ENCODE results near the gene PTDSS2.

PTDSS2 gene

DNA sequence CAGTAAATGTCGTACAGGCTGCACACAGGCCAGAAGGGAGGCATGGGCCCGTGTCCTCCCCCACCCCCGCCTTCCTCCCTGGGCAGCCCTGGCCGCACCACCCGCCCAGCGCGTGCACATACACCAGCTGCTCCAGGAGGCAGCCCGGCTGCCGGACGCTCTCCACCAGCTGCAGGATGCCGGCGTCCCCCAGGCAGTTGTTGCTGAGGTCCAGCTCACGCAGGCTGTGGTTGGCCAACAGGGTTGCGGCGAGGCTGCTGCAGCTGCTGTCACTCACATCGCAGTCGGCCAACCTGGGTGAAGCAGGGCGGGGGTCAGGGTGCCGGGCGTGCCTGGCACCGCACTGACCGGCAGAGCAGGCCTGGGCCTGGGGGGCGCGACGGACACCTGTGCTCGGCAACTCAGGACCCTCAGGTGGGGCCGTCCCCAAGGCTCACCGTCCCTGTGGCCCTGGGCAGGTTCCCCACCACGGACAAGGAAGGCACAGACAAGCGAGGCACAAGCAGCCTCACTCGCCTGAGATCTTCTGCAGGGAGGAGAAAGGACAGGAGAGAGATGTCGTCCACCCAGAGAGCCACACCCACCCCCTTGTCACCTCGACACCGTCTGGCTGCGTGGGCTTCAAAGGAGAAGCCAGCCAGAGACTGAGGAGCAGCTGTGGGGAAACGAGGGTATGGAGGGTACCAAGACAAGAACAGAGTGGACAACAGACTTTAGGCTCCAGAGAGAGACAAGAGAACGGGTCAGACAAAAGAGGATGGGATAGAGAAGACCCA lies 44.9 kb downstream of the PTDSS2 start:
- DNase-seq = no peak

DNA sequence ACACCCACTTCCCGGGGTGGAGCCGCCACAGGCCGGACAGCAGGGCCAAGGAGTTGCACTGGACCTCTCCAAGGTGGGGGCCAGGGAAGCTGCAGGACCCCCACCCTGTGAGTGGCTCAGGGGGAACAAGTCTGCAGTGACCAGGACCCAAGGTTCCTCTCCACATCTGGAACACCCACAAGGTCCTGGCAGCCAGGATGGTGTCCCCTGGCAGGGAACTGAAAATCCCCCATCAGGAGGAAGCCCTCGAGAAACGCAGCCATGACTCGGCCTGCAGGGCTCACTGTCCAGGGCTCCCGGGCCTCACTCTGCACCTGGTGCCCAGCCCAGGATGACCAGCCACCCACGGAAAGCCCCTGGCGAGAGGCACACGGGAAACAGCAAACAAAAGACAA lies 45.5 kb downstream of the PTDSS2 start:
- DNase-seq = no peak

- DNase-seq = no peak
These were observed 46.9 kb downstream of the PTDSS2 start for GRCh38 chr11:496834-497564.

- DNase-seq = peak; percentile 54
These were observed 47.7 kb downstream of the PTDSS2 start for GRCh38 chr11:497565-498296.

DNA sequence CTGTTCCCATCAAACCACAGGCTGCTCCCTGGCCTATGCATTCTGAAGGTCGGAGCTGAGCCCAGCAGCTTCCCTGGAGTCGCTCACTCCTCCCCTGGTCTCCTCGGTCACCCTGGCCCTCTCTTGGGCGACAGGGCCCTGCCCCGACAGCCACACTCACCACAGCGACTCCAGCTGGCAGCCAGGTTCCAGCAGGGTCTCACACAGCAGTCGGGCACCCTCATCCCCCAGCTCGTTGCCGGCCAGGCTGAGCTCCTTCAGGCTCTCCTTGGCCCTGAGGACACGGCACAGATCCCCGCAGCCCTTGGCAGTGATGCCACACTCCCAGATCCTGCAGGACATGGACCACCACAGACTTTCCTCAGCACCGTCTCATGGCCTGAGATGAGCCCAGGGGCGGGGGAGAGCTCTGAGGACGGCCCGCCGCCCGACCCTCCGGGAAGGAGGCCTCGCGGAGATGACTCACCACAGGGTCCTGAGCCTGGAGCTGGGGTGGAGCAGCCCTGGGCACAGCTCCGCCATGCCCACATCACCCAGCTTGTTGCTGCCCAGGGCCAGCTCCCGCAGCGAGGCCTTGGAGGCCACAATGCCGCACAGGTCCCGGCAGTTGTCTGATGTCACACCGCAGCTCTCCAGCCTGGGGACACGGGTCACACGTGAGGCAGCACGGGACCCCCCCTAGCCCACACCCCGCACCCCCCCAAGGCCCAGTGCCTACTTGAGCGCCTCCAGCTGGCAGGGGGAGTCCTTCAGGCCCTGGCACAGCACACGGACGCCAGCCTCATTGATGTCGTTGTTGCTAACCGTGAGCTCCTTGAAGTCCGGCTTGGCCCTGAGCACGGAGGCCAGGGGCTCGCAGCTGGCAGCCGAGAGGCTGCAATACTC lies 48.5 kb downstream of the PTDSS2 start:
- DNase-seq = no peak

GRCh38 chr11:499201-500076 lies 49.4 kb downstream of the PTDSS2 start:
- DNase-seq = no peak

DNA sequence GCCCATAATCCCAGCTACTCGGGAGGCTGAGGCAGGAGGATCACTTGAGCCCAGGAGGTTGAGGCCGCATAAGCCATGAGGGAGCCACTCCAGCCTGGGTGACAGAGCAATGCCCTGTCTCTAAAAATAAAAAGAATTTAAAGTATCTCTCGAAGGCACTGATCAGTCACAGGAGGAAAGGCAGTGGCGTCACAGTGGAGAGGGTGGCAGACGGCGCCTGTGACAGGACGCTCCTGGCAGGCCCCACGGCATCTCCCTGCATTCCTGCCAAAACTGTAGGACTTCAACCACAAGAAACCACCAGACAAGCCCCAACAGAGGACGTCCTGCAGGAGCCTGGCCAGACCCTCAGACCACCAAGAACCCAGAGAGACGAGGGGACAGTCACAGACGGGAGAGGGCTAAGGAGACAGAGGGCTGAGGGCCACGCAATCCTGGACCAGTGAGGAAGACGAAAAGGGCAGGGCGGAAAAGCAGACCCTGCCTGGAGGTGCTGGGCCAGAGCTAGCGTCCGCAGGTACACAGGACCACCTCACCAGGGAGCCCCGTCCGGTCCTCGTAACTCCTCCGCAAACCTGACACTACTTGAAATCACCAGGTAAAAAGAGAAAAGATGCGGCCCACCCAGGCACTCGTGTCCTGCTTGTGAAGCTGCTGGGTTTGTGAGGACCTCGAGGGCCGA lies 51.1 kb downstream of the PTDSS2 start:
- no peak for DNase-seq

DNA sequence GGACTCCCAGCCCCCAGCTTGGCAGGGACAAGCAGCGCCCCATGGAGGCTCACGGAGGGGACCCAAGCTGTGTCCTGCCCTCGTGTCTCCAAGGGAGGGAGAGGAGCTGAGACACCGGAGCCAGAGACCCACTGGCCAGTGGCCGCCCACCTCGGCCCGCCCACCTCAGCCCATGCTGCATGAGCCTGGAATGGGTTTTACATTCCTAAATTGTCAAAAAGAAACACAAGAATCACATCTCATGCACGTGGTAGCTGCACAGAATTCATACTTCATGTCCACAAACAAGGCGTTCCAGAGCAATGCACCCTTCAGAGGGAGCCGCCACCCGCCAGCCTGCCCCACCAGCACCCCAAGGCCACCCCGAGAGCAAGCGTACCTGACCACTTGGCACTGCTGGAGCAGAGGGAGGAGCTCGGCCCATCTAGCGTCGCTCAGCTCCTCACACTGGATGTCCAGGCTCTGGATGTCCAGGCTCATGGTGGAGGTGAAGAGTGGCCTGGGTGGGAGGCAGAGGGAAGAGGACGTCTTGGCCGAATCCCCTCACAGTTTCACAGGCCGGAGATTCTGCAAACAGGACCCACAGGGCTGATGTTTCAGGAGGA lies 51.7 kb downstream of the PTDSS2 start:
- no peak for DNase-seq

GRCh38 chr11:502288-503178 lies 52.5 kb downstream of the PTDSS2 start:
- peak; percentile 31 for DNase-seq

DNA sequence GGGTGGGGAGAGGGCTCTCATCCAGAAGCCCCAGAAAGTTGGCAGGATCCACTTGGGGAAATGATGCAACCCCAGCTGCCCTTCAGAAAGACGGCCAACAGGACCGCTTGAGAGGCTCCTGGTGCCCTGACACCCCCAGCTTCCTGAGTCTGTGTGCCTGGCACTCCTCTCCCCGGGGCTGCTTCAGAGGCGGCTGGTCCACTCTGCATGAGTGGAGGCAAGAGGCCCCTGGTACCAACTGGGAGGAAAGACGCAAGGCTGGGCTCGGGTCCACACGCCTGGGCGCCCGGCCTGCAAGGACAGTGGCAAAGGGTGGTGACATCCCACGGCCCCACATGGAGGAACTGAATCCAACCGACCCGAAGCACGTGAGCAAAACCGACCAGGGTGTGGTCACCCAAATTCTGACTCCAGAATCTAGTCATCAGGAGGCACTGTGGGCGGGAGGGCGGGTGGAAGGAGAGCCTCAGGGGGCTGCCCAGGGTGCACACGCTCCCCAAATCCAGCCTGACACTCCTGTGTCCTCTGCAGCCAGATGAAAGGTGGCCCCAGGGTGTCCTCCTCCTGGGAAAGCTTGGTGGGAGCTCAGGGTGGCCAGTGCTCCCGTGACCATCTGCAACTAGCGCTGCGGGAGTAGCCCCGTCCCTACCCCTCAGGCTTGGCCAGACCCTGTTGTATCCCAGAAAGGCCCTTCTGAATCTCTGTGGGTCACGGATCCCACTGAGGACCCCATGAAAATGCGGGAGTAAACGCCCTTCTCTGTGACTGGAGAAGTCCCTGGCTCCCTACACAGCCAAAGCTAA lies 53.3 kb downstream of the PTDSS2 start:
- peak; percentile 93 for DNase-seq

DNA sequence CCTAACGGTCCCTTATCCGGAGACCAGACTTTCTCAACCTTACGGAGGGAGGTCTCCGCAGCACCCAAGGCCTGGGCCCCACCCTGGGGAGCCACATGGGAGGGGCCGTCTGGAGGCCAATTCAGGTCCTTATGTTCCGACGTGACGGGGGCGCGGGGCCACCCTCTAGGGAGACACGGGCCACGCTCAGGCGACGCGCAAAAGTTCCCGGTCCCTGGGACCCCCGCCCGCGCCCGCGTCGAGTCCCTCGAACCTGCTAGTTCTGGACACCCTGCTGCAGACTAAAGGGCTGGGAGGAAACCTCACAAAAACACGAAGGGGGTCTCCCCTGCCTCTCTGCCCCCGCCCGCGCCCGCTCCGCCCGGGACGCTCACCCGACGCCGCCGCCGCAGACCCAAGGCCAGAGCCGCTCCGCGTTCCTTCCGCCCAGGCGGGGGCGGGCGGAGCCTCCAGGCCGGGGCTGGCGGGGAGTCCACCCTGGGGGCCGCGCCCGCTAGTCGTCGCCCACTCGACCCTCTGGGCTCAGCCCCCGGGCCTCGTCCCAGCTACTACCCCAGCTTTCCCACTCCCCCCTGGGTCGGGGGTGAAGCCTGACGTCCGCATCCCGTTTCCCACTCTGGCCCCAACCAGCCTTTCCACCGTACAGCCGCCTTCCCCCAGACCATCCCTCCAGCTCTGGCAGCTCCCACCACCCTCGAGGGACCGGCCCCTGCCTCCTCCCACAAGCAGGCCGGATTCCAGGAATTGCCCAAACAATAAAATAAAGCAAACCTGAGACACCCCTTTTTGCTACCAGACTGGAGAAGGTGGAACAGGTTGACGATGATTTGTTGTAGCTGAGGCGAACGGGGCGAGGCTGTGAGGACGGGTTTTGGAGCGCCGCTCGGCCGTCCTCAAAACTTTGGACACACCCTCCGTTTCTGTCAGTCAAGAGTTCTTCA lies 54.2 kb downstream of the PTDSS2 start:
- DNase-seq = peak; percentile 90

GRCh38 chr11:504994-505344 lies 54.9 kb downstream of the PTDSS2 start:
- no peak for DNase-seq

DNA sequence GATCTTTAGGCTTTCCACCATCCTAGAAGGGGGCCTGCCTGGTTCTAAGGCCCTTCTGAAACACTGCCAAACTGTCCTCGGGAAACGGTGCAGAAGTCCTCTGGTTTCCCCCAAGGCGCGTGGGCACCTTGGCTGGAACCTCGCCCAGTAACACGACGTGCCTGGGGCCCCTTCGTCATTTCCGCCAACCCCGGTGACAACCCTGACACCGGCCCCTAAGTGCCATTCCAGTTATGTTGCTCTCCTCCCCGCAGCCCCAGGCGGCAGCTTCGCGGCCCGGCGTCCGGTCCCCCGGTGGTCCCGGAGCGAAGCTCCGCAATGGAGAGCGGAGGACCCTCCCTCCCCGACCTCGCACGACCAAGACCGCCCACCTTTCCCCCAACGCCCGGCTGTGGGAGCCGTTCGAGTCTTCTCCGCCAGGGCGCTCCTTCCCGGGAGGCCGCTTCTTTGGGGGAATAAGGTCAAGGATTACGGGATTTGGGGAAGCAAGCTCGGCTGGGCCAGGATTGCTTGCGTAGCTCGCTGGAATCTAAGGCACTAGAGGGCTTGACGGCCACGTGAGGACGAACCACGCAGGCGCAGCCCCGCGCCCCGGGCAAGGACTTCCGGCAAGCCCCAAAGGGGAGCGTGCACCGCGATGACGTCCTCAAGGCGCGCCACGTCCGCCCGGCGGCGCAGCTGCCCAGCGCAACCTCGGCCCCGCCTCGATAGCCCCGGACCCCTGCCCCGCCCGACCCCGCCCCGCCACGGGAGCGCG lies 56.3 kb downstream of the PTDSS2 start:
- peak; percentile 96 for DNase-seq

DNA sequence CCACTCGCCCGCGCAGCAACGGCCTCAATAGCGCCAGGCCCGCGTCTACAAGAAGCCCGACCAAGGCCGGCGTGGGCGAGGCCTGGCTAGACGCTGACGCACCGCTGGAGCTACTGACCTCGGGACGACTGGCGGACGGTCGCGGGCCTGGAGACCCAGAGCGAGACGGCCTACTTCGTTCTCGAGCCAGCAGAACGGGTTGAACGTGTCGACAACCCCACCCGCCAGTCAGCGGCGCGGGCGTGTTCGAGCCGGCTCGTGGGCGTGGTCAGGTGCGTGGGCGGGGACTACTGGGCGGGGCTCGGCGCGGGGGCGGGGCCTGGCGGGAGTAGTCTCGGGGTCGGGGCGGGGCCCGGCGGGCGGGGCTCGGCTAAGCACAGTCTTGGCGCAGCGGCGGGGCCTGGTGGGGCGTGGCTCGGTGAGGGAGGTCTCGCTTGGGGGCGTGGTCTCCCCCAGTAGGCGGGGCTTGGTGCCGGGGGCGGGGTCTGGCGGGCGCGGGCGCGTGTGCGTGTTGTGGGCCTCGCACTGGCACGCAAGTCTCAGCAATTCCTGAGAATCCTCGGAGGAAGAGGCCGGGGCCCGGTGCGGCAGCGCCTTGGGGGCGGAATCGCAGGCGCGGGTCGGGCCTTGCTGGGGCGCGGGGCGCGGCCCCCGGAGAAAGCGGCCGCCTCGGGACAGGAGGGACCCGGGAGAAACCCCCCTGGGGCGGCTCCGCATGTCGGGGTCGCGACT lies 57.1 kb downstream of the PTDSS2 start, which contains the start of gene RNH1:
Gene RNH1 (minus strand): TSS at position 248 of the 732 bp plus-strand sequence. CDS start 5,080 bp downstream, outside the sequence.
- DNase-seq = peak; percentile 93

DNA sequence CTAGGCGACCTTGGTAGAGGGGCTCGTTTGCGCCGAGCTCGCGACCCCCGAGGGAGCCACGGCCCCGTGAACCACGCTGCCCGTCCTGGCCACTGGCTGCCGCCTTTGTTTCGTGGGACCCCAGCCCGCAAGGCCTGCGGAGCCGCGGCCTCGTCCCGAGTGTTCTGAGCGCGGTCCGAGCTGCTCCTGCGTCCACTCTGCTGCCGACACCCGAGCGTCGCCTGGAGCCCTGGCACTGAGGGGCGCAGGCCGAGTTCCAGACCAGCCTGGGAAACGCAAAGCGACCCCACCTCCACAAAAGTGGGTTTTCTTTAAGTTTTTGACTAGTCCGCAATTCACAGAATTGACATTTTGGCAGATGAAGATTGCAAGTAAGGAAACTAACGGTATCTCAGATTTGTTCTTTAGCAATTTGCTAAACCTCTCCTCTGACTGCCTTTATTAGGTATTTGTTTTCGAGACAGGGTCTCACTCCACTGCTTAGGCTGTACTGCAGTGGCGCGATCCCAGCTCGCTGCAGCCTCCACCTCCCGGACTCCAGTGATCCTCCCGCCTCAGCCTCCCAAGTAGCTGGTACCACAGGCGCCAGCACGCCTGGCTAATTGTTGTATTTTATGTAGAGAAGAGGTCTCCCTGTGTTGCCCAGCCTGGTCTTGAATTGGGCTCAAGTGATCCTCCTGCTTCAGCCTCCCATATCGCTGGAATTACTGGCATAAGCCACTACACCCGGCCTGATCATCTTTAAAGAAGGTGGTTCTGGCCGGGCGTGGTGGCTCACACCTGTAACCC lies 57.8 kb downstream of the PTDSS2 start:
- DNase-seq = no peak
